ENCODE measurements around the gene IARS2.
A peak's percentile ranks its signal among the peaks of the same experiment; 100 is the strongest.
"Not testable (repeated sequence)": the region's sequence is repeated elsewhere in the genome, so short reads cannot be mapped to it uniquely, and the experiment has no call there.

The IARS2 gene

GRCh38 chr1:220164517-220164916, 70.6 kb downstream of the IARS2 start:
- DNase-seq (ENCODE audit: low spot score) = no peak

- DNase-seq (ENCODE audit: low spot score) = no peak
These were observed 72.9 kb downstream of the IARS2 start for GRCh38 chr1:220166853-220167252.

- DNase-seq (ENCODE audit: low spot score) = not testable (repeated sequence)
These were observed 76.0 kb downstream of the IARS2 start for GRCh38 chr1:220169887-220170286.

- no peak for DNase-seq (ENCODE audit: low spot score)
These were observed 77.0 kb downstream of the IARS2 start for GRCh38 chr1:220170836-220171526.

GRCh38 chr1:220176540-220176939, 82.6 kb downstream of the IARS2 start:
- no peak for DNase-seq (ENCODE audit: low spot score)

GRCh38 chr1:220182111-220182510, 88.2 kb downstream of the IARS2 start:
- DNase-seq (ENCODE audit: low spot score) = no peak

GRCh38 chr1:220182656-220183055, 88.7 kb downstream of the IARS2 start:
- no peak for DNase-seq (ENCODE audit: low spot score)

GRCh38 chr1:220184506-220184905, 90.6 kb downstream of the IARS2 start:
- DNase-seq (ENCODE audit: low spot score) = no peak

GRCh38 chr1:220186752-220187151, 92.8 kb downstream of the IARS2 start:
- DNase-seq (ENCODE audit: low spot score) = no peak

GRCh38 chr1:220188538-220188937, 94.6 kb downstream of the IARS2 start:
- DNase-seq (ENCODE audit: low spot score) = no peak

- DNase-seq (ENCODE audit: low spot score) = peak; percentile 52
These were observed 95.9 kb downstream of the IARS2 start for GRCh38 chr1:220189750-220190347.

- DNase-seq (ENCODE audit: low spot score) = no peak
These were observed 101.8 kb downstream of the IARS2 start for GRCh38 chr1:220195701-220196100.
